GM21423 (cell line): ENCODE measurements around the gene ELF2.
"Not testable (repeated sequence)": the region's sequence is repeated elsewhere in the genome, so short reads cannot be mapped to it uniquely, and the experiment has no call there.

Source experiments
- ATAC-seq: cut with Tn5 transposase; IDR thresholded peaks from one replicate; pipeline ENCODE4 v1.9.1; 2021; ENCODE audit warnings: mild to moderate bottlenecking, moderate library complexity; ENCODE audit not compliant: unreplicated experiment

The ELF2 gene

DNA sequence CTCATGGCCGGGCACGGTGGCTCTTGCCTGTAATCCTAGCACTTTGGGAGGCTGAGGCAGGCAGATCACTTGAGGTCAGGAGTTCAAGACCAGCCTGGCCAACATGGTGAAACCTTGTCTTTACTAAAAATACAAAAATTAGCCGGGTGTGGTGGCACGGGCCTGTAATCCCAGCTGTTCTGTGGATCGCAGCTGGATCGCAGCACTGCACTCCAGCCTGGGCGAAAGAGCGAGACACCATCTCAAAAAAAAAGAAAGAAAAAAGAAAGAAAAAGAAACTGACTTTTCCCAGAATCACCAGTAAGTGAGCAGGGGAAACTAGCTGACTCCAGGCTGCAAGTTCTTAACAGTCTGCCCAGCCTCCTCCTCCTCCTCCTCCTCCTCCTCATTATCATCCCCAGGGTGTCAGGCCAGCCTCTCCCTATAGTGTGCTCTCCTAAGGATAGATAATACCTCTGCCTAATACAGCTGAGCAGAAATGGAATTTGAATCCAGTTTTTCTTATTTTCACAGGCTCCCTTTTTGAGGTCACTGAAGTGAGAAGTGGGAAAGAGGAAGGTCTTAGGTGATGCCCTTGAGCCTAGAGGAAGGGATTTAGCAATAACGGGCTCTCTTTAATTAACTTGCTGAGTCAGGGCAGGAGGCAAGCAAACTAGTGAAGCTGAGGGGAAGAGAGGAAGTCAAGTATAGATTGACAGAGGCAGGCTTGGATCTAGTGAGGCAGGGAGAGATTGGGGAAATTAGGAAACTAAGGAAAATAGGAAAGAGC is 11.8 kb upstream of the ELF2 start:
- ATAC-seq: no peak

DNA sequence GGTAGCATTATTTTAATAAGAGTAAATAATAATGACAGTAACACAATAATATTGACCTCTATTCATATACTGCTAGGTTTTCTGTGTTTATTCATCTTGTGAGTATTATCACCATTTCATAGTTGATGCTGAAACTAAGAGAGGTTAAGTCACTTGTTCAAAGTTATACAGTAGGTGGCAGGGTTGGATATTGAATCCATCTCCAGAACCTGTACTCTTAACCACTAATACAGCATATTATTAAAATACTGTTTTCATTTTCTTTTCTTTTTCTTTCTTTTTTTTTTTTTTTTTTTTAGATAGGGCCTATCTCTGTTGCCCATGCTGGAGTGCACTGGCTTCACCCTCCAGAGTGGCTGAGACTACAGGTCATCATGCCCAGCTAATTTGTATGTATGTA is 7.1 kb upstream of the ELF2 start:
- peak; percentile 65 for ATAC-seq

GRCh38 chr4:139177869-139178619 is 1.0 kb upstream of the ELF2 start:
- ATAC-seq: peak; percentile 63

GRCh38 chr4:139176302-139177048 is 543 bp downstream of the ELF2 start:
- ATAC-seq: peak; percentile 19

DNA sequence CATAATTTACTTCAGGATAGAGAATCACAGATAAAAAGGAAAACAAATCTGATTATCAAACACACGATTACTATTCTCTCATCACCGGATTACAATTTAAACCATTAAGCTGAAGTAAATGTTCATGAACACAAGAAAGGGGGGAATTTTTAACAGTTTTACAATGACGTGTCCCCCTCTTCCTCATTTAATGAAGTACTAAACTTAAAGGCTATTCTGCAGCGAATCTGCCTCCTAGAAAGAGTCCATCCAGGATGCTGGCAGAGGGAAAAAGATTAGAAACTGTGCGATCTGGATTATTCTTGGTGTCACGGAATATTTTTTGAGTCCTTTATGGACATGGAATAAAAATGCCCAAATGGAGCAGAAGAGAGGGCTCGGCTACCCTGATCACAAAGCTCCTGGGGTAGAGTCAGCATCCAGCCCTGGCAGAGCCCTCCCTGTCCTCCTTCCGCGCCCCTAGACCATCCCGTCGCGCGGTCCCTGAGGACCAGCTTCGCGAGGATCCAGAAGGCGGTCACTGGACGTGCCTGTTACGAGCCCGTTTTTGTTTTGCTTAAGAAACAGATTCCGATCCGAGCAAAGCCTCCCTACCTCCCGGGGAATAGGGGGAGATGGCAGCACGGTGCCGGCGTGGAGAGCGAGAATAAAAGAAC is 1.2 kb downstream of the ELF2 start:
- ATAC-seq: no peak

DNA sequence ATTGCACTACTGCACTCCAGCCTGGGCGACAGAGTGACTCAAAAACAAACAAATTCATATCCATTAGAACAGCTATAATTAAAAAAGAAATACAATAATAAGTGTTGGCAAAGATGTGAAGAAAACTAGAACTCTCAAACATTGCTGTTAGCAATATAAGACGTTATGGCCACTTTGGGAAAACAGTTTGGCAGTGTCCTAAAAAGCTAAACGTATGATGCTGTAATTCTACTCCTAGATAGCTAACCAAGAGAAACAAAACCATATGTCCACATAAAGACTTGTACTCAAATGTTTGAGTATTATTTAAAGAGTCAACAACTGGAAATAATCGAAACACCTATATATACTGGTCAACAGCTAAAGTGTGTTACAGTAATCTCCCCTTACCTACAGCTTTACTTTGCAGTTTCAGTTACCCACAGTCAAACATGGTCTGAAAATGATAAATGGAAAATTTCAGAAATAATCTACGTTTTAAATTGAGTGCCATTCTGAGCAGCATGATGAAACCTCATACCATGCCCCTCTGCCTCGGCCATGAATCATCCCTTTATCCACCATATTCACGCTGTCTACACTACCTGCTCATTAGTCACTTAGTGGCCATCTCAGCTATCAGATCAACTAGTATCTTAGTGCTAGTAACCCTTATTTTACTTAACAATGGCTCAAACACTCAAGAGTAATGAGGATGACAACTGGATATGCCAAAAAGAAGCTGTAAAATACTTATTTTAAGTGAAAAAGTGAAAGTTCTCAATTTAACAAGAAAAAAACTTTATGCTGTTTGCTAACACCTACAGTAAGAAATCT is 4.9 kb downstream of the ELF2 start:
- ATAC-seq: no peak

DNA sequence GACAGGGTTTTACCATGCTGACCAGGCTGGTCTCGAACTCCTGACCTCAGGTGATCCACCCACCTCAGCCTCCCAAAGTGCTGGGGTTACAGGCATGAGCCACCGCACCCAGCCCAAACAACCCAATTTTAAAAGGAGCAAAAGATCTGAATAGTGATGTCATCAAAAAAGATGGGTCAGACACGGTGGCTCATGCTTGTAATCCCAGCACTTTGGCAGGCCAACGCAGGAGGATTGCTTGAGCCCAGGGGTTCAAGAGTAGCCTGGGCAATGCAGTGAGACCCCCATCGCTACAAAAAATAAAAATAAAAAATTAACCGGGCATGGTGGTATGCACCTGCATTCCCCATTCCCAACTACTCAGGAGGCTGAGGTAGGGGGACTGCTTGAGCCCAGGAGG is 6.1 kb downstream of the ELF2 start:
- ATAC-seq: no peak

DNA sequence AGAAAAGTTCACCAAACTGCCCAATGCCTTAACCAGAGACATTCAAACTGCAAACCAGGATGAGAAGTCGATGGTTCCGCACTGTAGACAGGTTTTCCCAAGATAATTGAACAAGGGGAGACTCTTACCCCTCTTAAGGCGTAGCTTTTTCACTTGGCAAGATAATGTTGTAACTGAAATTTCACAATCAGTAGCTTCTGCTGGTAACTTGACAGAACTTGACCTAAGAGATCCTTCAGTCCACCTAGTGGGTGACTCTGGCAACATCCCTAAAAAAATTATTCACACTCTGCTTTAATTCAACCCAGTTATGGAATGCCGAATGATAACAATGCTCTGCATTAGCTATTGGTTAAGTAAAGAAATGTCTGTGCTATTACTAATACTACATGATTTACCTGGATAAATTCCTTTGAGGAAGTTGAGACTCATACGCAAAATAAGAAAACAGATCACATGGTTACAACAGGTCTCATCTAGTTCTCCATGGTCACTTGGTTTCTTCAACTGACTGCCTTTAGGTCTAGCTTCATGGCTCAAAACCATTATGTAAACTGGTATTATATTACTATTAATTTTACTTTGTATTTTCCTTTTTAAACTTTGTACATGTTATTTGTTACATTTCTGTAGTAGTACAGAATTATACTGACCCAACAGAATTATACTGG is 9.1 kb downstream of the ELF2 start:
- no peak for ATAC-seq

DNA sequence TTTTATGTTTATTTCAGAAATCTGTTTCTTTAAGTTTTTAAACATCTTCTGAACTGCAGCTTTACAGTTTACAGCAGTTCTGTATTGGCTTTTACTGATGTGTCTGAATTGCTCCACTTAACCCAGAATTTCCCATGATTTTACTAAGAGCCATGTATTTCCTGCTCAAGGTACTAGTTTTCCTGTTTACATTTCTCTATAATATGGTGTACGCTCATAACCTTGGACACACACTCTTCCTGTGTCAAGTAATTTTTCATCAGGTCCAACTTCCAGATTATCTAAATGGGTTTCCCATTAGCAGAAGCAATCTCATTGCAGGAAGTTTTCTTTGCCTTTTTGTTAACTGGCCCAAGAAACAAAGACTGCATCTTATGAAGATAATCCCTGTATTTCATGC is 12.3 kb downstream of the ELF2 start:
- ATAC-seq: no peak

- ATAC-seq: no peak
These were observed 13.2 kb downstream of the ELF2 start for GRCh38 chr4:139163806-139164206.

DNA sequence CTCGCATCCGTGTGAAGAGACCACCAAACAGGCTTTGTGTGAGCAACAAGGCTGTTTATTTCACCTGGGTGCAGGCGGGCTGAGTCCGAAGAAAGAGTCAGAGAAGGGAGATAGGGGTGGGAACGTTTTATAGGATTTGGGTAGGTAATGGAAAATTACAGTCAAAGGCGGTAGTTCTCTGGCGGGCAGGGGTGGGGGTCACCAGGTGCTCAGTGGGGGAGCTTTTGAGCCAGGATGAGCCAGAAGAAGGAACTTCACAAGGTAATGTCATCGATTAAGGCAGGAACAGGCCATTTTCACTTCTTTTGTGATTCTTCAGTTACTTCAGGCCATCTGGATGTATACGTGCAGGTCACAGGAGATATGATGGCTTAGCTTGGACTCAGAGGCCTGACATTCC is 19.0 kb downstream of the ELF2 start:
- ATAC-seq: not testable (repeated sequence)

DNA sequence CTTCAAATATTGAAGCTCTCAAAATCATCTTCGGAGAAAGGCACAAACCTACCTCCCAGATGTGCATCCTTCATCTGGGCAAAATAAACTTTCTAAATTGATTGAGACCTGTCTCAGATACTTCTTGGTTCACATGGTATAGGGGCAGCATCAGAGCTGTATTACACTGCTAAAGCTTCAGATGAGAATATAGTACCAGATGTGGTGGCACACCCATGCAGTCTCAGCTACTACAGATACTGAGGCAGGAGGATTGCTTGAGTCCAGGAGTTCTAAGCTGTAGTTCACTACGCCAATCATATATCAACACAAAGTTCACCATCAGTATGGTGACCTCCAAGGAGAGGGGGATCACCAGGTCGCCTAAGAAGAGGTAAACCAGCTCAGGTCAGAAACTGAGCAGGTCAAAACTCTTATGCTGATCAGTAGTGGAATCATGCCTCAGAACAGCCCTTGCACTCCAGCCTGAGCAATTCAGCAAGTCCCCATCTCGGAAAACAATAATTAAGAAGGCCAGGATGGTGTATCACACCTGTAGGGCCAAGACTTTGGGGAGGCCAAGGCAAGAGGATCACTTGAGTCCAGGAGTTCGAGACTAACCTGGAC is 22.0 kb downstream of the ELF2 start:
- no peak for ATAC-seq

- no peak for ATAC-seq
These were observed 22.5 kb downstream of the ELF2 start for GRCh38 chr4:139154538-139154937.

DNA sequence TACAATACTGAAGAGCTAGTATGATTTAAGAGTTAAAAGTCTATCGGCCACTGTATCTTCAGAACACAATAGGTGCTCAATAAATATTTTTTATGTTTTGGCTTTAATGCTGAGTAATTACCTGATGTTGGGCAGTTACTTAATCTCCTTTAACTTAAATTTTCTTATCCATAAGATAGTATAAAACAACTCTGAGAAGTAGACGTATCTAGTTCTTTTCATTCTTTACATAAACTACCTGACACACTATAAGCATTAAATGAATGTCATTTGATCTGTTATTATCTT is 22.9 kb downstream of the ELF2 start:
- no peak for ATAC-seq

DNA sequence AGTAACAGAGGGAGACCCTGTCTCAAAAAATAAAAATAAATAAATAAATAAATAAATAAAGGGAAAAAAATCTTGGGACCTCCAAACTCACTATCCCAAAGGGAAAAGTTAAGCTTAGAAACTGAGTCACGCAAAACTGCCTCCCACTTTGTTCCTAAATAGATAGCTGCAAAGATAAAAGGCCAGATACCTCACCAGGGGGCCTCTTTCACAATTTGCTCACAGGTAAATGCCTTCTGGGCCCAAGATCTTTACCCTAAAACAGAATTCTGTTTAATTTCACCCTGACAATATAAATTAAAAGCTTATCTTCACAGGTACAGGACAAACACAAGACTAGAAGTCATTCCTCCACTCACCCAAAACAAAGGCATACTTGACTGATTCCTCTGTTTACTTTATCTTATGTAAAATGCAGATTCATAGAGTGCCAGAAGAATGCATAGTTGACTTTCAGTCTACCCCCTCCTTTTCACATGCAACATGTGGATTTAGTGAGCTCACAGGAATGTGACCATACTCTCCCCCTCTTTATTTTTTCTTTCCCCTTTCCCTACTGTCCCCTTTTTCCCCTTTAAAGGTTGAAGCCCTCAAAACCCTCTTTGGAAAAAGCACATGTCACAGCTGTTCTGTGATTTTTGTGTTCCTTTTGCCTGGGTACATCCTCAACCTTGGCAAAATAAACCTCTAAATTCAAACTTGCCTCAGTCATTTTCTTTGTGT is 23.4 kb downstream of the ELF2 start:
- ATAC-seq: no peak

DNA sequence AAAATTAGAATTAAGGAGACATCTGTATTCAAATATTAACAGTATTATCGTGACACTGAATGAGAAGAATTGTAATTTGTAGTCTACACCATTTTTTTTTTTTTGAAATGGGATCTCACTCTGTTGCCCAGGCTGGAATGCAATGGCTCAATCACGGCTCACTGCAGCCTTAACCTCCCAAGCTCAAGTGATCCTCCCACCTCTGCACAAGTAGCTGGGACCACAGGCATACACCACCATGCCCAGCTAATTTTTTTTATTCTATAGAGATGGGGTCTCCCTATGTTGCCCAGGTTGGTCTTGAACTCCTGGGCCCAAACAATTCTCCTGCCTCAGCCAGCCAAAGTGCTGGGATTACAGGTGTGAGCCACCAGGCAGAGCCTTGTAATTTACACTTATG is 24.8 kb downstream of the ELF2 start:
- ATAC-seq: no peak

GRCh38 chr4:139146926-139147629 is 29.9 kb downstream of the ELF2 start:
- ATAC-seq: no peak

DNA sequence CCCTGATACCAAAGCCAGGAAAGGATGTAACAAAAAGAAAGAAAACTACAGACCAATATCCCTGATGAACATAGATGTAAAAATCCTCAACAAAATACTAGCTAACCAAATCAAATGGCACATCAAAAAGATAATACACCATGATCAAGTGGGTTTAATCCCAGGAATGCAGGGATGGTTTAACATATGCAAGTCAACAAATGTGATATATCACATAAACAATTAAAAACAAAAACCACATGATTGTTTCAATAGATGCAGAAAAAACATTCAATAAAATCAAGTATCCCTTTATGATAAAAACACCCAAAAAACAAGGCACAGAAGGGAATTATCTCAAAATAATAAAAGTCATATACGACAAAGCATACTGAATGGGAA is 31.5 kb downstream of the ELF2 start:
- no peak for ATAC-seq
